Heart left ventricle (tissue), 13 donors: ENCODE data around the gene ZEB1.

Experiments used
- POLR2A ChIP-seq, 2 donors: fragments of 450-650 bp; IDR thresholded peaks; one replicate each; pipeline ENCODE4 v1.6.1; 2017; ENCODE audit warnings: antibody characterized with exemption in 2 of 2, mild to moderate bottlenecking in 2 of 2, moderate library complexity in 2 of 2
- TF ChIP-seq, protein P1 (sequence below), 12 donors: fragments of 200-600 bp; sonication (generic) in 4 of 12; IDR thresholded peaks; one replicate each; pipeline versions ENCODE4 v1.5.0 to v1.8.0; 2018 to 2022; ENCODE audit warnings: antibody characterized with exemption in 12 of 12, mild to moderate bottlenecking in 5 of 12
- donor health status: ischemic (EF 13 %, LVEDD 7.1; RV severe dilation, severe dysfunction).
- donor health status: DM: no; HTN: yes; CAD: no.
- donor health status: DM: no; HTN: no; CAD: no.
- donor health status: ischemic (EF 25% LVEDD 6.9; RV normal size, moderate dysfunction).
- donor health status: ischemic (EF 25% LVEDD 5.7; RV mildly dilated, moderate dysfunction).
- donor health status: ischemic (EF 35%, LVEDD 5.7; RV mildly dilated, moderate dysfunction).
- donor health status: nonischemic (EF 11% LVEDD 7.7; RV severe dilation, severe dysfunction).
- donor health status: DM: yes; HTN: yes; CAD: no.
- donor health status: PGD.
- donor health status: ischemic (EF 29% LVEDD 5.4; RV normal size, mild dysfunction).
- donor health status: nonischemic (EF 23%, LVEDD 6.1; RV moderate dilation, normal function).

DNA sequence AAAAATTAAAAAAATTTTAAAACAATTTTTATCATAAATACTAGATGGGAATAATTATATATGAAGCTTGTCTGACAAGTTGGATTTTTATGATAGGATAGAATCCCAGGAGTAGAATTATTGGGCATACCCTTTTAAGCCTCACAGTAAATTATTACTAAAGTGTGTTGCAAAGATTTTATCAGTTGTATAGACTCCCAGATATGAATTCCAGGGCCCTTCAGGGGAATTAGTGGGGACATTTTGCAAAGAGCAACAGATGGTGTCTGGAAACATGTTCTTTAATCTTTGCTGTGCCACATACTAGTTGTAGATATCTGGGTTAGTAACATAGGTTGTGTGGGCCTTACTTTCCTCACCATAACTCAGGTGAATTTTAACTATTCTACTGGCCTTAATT lies 28.7 kb downstream of the ZEB1 start:
- TF ChIP-seq, protein P1, sequence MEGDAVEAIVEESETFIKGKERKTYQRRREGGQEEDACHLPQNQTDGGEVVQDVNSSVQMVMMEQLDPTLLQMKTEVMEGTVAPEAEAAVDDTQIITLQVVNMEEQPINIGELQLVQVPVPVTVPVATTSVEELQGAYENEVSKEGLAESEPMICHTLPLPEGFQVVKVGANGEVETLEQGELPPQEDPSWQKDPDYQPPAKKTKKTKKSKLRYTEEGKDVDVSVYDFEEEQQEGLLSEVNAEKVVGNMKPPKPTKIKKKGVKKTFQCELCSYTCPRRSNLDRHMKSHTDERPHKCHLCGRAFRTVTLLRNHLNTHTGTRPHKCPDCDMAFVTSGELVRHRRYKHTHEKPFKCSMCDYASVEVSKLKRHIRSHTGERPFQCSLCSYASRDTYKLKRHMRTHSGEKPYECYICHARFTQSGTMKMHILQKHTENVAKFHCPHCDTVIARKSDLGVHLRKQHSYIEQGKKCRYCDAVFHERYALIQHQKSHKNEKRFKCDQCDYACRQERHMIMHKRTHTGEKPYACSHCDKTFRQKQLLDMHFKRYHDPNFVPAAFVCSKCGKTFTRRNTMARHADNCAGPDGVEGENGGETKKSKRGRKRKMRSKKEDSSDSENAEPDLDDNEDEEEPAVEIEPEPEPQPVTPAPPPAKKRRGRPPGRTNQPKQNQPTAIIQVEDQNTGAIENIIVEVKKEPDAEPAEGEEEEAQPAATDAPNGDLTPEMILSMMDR (IDR thresholded peaks at IDR 0.05): no peak
- TF ChIP-seq POLR2A (IDR thresholded peaks at IDR 0.05): no peak
